IPS DF 6.9 (cell line): ENCODE data around the gene PPFIA2.

Experiments
- DNase-seq: peaks from one replicate; pipeline ENCODE4 v3.0.0-alpha.2; 2013; ENCODE audit warnings: low read depth, low spot score
- H3K27ac ChIP-seq: one replicate; pipeline ENCODE4 v1.5.1; 2013; ENCODE audit warnings: low read length, control low read depth
- H3K27me3 ChIP-seq: 2 replicates; pipeline ENCODE4 v1.6.1; 2013; ENCODE audit warnings: mild to moderate bottlenecking, low read length; ENCODE audit not compliant: control insufficient read depth, insufficient read depth
- H3K36me3 ChIP-seq: 2 replicates; pipeline ENCODE4 v1.6.1; 2013; ENCODE audit warnings: low read length; ENCODE audit not compliant: control insufficient read depth, insufficient read depth
- H3K4me1 ChIP-seq: 2 replicates; pipeline ENCODE4 v1.6.1; 2013; ENCODE audit warnings: low read length; ENCODE audit not compliant: control insufficient read depth, insufficient read depth
- H3K4me3 ChIP-seq: 2 replicates; pipeline ENCODE4 v1.5.1; 2013; ENCODE audit warnings: mild to moderate bottlenecking, low read length
- H3K9me3 ChIP-seq: 2 replicates; pipeline ENCODE4 v1.6.1; 2013; ENCODE audit warnings: low read length, inconsistent platforms; ENCODE audit not compliant: control insufficient read depth, insufficient read depth
- WGBS: extraction: QIAGEN DNeasy Blood & Tissue Kit; methylation state at CpG from one replicate; pipeline ENCODE4 v1.1.7; 2013; ENCODE audit warnings: mixed read lengths, missing lambda C conversion rate; ENCODE audit not compliant: insufficient read length, insufficient coverage; 5-methylcytosine and 5-hydroxymethylcytosine counted together

Gene PPFIA2

DNA sequence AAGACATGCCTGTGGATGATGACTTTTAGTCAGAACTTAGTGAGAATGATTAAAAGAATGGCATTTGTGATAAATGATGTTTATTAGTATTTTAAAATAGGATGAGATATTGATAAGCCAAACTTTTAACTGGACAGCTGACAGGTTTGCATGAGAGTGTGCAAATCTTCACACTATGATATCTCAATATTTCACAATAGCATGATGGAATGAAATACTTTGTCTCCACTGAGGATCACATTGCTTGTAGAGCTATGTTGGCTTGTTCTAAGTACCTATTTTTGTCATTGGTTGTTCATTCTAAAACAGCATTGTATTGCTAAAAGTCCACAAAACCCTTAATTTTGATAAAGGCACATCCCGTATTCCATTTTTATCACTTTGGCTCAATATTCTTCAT is 359.1 kb downstream of the PPFIA2 start:
- Histone ChIP-seq H3K27ac (no peak overlapping the region), H3K4me3 (no peak overlapping the region), H3K36me3 (no peaks in the 10 kb centered on the region), H3K4me1 (no peaks in the 10 kb centered on the region), H3K27me3 (no peaks in the 10 kb centered on the region), H3K9me3 (no peaks in the 10 kb centered on the region)
- no CpG with 5 or more reads among the region's 1 CpG for WGBS
- DNase-seq: no peak

DNA sequence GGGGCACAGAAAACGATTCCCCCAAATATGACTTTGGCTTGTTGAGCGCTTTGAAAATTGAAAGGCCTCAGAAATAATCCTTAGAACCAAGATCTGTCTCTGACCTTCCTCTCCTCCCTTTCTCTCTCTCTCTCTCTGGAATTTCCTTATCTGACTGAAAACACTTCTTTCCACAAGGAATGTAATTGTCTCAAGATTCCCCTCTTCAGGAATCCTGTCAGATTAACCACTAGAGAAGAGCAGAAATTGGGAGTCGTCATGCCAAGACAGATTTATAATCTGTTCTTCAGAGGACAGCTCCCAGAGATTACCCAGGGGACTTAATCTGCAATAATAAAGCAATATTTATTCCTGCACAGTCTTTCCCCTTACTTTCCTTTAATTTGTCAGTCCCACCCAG is 363.7 kb downstream of the PPFIA2 start:
- Histone ChIP-seq H3K27ac (no peak overlapping the region), H3K36me3 (no peaks in the 10 kb centered on the region), H3K4me3 (no peak overlapping the region), H3K4me1 (no peaks in the 10 kb centered on the region), H3K9me3 (no peaks in the 10 kb centered on the region), H3K27me3 (no peaks in the 10 kb centered on the region)
- no CpG with 5 or more reads among the region's 3 CpGs for WGBS
- DNase-seq: no peak

DNA sequence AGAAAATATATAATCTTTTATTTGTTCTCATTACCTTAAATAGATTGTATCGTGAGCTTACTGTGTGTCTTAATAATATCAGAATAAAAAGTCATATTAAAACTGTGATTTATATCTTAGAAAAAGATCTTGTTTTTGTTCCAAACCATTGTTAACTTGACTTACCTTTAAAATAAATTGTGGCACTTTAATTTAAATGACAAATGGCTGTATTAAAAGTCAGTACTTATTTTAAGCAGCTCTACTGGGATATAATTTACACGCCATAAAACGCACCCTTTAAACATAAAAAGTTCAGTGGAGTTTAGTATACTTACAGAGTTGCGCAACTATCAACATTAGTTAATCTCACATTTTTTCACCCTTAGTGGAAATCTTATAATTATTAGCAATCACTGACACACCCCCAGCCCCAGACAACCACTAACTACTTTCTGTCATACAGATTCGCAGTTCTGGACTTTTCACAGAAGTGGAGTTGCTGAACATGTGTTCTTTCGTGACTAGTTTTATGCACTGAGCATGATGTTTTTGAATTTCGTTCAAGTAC is 369.5 kb downstream of the PPFIA2 start:
- Histone ChIP-seq H3K27me3 (no peaks in the 10 kb centered on the region), H3K9me3 (no peaks in the 10 kb centered on the region), H3K4me1 (no peaks in the 10 kb centered on the region), H3K4me3 (no peak overlapping the region), H3K27ac (no peak overlapping the region), H3K36me3 (no peaks in the 10 kb centered on the region)
- WGBS: no CpG with 5 or more reads among the region's 7 CpGs
- DNase-seq: no peak

DNA sequence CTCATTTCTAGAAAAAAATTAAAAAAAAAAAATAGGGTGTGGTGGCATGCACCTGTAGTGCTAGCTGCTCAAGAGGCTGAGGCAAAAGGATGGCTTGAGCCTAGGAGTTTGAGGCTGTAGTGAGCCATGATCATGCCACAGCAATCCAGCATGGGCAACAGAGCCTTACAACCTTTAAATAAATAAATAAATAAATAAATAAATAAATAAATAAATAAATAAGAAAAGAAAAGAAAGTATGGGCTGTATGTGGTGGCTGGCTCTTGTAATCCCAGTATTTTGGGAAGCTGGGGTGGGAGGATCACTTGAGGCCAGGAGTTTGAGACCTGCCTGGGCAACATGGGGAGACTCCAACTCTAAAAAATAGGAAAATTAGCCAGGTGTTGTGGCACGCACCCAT is 373.0 kb downstream of the PPFIA2 start:
- H3K36me3 ChIP-seq: no peaks in the 10 kb centered on the region
- no peak overlapping the region for H3K4me3 ChIP-seq
- no CpG with 5 or more reads among the region's 1 CpG for WGBS

DNA sequence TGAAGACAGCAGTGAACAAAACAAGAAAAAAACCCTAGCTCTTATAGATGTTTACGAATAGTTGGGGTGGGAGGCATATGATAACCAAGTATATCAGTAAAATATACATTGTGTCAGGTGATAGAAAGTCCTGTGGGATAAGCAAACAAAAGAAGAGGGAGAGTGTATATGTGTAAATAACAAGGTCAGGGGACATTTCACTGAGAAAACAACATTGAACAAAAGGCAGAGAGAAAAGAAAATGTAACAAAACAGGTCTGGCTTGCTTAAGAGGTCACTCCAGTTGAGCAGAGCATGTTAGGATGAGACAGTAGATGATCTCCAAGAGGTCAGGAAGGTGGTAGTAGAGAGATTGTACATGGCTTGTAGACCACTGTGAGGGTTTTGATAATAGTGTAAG is 377.2 kb downstream of the PPFIA2 start:
- Histone ChIP-seq H3K27ac (no peak overlapping the region), H3K4me1 (no peaks in the 10 kb centered on the region), H3K4me3 (no peak overlapping the region), H3K9me3 (no peaks in the 10 kb centered on the region), H3K36me3 (no peaks in the 10 kb centered on the region), H3K27me3 (no peaks in the 10 kb centered on the region)
- no peak for DNase-seq
- WGBS: no CpG with 5 or more reads among the region's 1 CpG

More for the DNA sequence above, 373.0 kb downstream of the PPFIA2 start:
- no peaks in the 10 kb centered on the region for H3K27me3 ChIP-seq
- H3K4me1 ChIP-seq: no peaks in the 10 kb centered on the region
- DNase-seq: no peak
- no peaks in the 10 kb centered on the region for H3K9me3 ChIP-seq
- H3K27ac ChIP-seq: no peak overlapping the region

DNA sequence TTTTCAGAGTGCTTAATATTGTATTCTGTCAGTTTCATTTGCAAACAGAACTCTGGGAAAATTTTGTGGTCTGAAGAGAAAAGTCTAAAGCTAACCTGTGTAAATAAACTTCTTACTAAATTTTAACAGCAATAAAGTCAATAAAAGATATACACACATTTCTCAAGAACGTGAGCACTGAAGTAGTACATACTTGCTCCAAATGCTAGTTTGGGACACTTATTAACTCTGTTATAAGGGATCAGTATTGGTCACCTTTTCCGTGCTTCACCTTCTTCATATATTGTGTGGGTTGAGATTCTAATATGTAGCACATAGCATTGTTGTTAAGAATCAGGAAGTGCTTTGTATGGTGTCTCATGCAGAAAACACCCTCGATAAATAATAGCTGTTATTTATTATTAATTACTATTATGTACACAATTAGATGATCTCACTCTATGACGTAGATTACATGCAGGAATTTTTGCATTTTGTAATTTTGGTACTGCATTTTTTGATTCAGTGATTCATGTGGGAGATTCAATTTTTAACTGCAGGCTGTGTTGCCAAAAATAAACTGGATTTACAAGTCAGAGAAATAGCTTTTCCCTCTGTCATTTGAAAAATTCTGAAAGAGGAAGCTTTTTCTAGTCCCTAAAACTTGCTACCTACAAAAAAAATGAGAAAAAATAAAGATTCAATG is 380.4 kb downstream of the PPFIA2 start:
- Histone ChIP-seq H3K36me3 (no peaks in the 10 kb centered on the region), H3K4me3 (no peak overlapping the region), H3K27ac (no peak overlapping the region), H3K9me3 (no peaks in the 10 kb centered on the region), H3K27me3 (no peaks in the 10 kb centered on the region), H3K4me1 (no peaks in the 10 kb centered on the region)
- WGBS: no CpG with 5 or more reads among the region's 4 CpGs
- no peak for DNase-seq

DNA sequence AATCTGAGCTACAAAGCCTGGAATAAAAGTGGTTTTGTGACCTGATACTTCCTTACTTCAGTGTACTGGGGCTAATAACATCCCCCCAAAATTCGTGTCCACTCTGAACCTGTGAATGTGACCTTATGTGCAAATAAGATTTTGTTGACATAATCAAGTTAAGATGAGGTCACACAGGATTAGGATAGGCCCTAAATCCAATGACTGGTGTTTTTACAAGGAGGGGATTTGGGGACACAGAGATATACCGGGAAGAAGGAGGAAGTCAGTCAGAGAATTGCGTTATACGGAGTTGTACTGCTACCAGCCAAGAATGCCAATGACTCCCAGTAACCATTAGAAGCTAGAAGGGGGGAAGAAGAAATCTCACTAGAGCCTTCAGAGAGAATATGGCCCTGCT is 381.4 kb downstream of the PPFIA2 start:
- WGBS: no CpG with 5 or more reads among the region's 4 CpGs
- H3K27ac ChIP-seq: no peak overlapping the region
- H3K27me3 ChIP-seq: no peaks in the 10 kb centered on the region
- H3K4me3 ChIP-seq: no peak overlapping the region
- no peak for DNase-seq
- H3K9me3 ChIP-seq: no peaks in the 10 kb centered on the region
- no peaks in the 10 kb centered on the region for H3K36me3 ChIP-seq
- no peaks in the 10 kb centered on the region for H3K4me1 ChIP-seq

DNA sequence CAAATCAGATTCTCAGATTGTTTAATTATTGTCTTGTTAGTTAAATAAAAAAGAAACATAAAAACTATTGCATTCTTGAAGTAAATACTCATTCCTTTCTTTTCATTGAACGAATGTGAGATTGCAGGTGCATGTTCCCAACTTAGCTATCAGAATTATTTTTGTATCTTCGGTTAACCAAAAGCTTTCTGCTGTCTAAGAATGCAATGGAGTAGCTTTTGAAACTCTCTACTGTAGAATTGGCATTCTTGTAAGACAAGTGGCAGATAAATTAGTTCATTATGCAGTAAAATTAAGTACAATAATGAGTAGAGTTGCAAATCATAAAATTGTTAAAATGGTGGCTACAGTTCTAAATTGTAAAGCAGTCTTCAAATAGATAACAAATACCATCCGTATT is 383.2 kb downstream of the PPFIA2 start:
- no peak overlapping the region for H3K4me3 ChIP-seq
- no peaks in the 10 kb centered on the region for H3K9me3 ChIP-seq
- H3K36me3 ChIP-seq: no peaks in the 10 kb centered on the region
- no peak overlapping the region for H3K27ac ChIP-seq
- no peak for DNase-seq
- WGBS: no CpG with 5 or more reads among the region's 3 CpGs
- no peaks in the 10 kb centered on the region for H3K4me1 ChIP-seq
- H3K27me3 ChIP-seq: no peaks in the 10 kb centered on the region

DNA sequence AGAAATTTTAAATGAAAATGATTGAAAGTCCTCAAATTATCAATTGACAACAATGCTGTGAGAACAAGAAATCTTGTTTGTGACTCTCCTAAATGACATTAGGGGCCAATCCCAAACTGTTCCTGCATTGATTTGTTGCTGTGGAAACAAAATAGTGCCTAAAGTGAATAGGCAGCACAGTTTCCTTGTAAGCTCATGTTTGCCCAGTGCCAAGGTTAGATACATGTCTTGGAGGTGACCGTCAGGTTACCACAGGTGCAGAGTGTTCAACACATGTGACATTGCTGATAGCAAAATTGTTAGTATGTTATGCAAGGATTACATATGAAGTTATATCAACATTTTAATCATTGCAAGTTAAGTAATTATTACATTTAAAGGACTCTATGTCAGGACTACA is 388.7 kb downstream of the PPFIA2 start:
- Histone ChIP-seq H3K9me3 (no peaks in the 10 kb centered on the region), H3K4me1 (no peaks in the 10 kb centered on the region), H3K27me3 (no peaks in the 10 kb centered on the region), H3K4me3 (no peak overlapping the region), H3K36me3 (no peaks in the 10 kb centered on the region), H3K27ac (no peak overlapping the region)
- WGBS: no CpG with 5 or more reads among the region's 1 CpG
- no peak for DNase-seq

DNA sequence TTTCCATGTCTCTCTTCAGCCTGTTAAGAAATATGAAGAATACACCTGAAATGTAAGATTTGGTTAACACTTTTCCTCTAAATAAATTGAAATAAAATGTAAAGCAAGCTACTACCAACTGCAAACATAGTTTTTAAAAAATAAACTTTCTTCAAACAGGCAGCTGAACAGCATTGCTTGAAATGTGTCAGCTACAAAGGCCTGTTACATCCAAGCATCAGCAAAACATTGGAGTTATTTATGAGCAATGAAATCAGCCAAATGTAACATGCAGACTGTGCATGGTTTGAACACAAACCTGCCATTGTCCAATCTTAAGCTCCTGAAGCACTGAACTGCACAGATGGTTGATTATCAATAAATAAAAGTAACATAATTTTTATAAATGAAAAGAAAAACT is 390.0 kb downstream of the PPFIA2 start:
- Histone ChIP-seq H3K9me3 (no peaks in the 10 kb centered on the region), H3K36me3 (no peaks in the 10 kb centered on the region), H3K4me1 (no peaks in the 10 kb centered on the region), H3K27ac (no peak overlapping the region), H3K4me3 (no peak overlapping the region), H3K27me3 (no peaks in the 10 kb centered on the region)
- no peak for DNase-seq

DNA sequence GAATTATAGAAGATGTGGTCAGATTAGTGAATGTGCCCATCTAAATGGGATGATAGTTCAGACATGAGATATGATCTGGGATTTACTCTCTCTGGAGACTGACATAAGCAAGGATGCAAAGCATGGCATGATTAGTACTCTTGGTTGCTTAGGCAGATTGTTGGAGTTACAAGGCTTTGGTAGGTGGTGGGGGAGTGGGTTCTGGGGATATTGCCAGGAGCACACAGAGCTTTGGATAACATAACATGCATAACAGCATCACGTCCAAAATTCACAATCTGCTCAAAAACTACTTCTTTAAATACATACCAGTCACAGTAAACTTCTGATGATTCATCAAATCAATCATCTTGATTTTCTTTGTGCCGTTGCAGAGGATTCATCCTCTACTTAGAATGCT is 393.9 kb downstream of the PPFIA2 start:
- no CpG with 5 or more reads among the region's 2 CpGs for WGBS
- Histone ChIP-seq H3K27ac (no peak overlapping the region), H3K4me1 (no peaks in the 10 kb centered on the region), H3K27me3 (no peaks in the 10 kb centered on the region), H3K4me3 (no peak overlapping the region), H3K36me3 (no peaks in the 10 kb centered on the region), H3K9me3 (no peaks in the 10 kb centered on the region)
- DNase-seq: no peak
